ENCODE results near the gene HOXC9.

HOXC9 gene

GRCh38 chr12:54030442-54030801 is 30.5 kb downstream of the HOXC9 start:
- peak overlapping the region; percentile 71 for H3K4me3 ChIP-seq (ENCODE audit: control insufficient read depth, low read depth, low read length)
- TF ChIP-seq CTCF (conservative IDR thresholded peaks at IDR 0.05; ENCODE audit: control insufficient read depth, insufficient read depth, low read depth, low read length), result no peak
- DNase-seq (ENCODE audit: low read depth), result no peak

- DNase-seq (ENCODE audit: low read depth), result peak; percentile 94
- no peak for TF ChIP-seq CTCF (conservative IDR thresholded peaks at IDR 0.05; ENCODE audit: control insufficient read depth, insufficient read depth, low read depth, low read length)
- peak overlapping the region; percentile 71 for H3K4me3 ChIP-seq (ENCODE audit: control insufficient read depth, low read depth, low read length)
Observed at GRCh38 chr12:54030889-54031471, 31.0 kb downstream of the HOXC9 start.

GRCh38 chr12:54031480-54031879 is 31.5 kb downstream of the HOXC9 start:
- H3K4me3 ChIP-seq (ENCODE audit: control insufficient read depth, low read depth, low read length), result peak overlapping the region; percentile 71
- TF ChIP-seq CTCF (conservative IDR thresholded peaks at IDR 0.05; ENCODE audit: control insufficient read depth, insufficient read depth, low read depth, low read length), result no peak
- no peak for DNase-seq (ENCODE audit: low read depth)

- DNase-seq (ENCODE audit: low read depth), result no peak
- no peak for TF ChIP-seq CTCF (conservative IDR thresholded peaks at IDR 0.05; ENCODE audit: control insufficient read depth, insufficient read depth, low read depth, low read length)
- no peak overlapping the region for H3K4me3 ChIP-seq (ENCODE audit: control insufficient read depth, low read depth, low read length)
Observed at GRCh38 chr12:54032086-54032619, 32.2 kb downstream of the HOXC9 start.

GRCh38 chr12:54032627-54033100 is 32.7 kb downstream of the HOXC9 start, which contains the start of gene HOXC5:
Gene HOXC5 (plus strand): TSS chr12:54033050. CDS start chr12:54033123, 73 bp downstream.
- TF ChIP-seq CTCF (conservative IDR thresholded peaks at IDR 0.05; ENCODE audit: control insufficient read depth, insufficient read depth, low read depth, low read length), result peak; percentile 98
- peak; percentile 98 for DNase-seq (ENCODE audit: low read depth)
- peak within 1 kb of the TSS; percentile 52 for H3K4me3 ChIP-seq (ENCODE audit: control insufficient read depth, low read depth, low read length)

GRCh38 chr12:54033106-54033979 is 33.4 kb downstream of the HOXC9 start:
- DNase-seq (ENCODE audit: low read depth), result peak; percentile 60
- no peak for TF ChIP-seq CTCF (conservative IDR thresholded peaks at IDR 0.05; ENCODE audit: control insufficient read depth, insufficient read depth, low read depth, low read length)
- peak overlapping the region; percentile 52 for H3K4me3 ChIP-seq (ENCODE audit: control insufficient read depth, low read depth, low read length)

Measured in fibroblast of mammary gland (primary cell).